Esophagus squamous epithelium (tissue), 4 donors: ENCODE results near the gene GSG1L.

Experiments used
- CTCF ChIP-seq, 6 experiments: fragments of 450-650 bp in 4 of 6; fragments of 200-600 bp in 2 of 6; sonication (generic) in 2 of 6; IDR thresholded peaks; one replicate each; pipeline ENCODE4 v1.5.1; 2016 to 2019; ENCODE audit warnings: antibody characterized with exemption in 6 of 6, mild to moderate bottlenecking in 4 of 6, moderate library complexity in 4 of 6
- POLR2A ChIP-seq, 4 donors: fragments of 450-650 bp; IDR thresholded peaks; one replicate each; pipeline ENCODE4 v1.6.1; 2017; ENCODE audit warnings: antibody characterized with exemption in 4 of 4, mild to moderate bottlenecking in 4 of 4, moderate library complexity in 3 of 4

DNA sequence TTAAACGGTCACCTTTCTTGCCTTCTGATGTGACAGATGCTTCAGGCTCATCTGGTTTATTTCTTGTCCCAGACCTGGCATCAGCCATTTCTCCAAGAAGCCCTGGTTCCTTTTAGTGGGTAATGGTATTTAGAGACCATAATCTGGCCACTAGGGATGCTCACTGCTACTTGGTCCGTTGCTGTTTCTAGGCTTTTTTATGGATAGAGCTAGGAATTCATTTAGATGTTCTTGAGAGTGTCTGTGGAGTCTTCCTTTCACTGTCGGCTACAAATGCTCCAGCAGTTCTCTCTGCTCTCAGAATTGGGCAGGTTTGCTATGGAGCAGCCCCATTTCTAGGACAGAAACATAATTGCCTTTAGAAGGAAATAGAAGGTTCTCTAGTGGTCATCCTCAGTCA is 299.1 kb downstream of the GSG1L start:
- TF ChIP-seq CTCF (IDR thresholded peaks at IDR 0.05) (no peak), POLR2A (IDR thresholded peaks at IDR 0.05) (no peak)
